Panc1 (cell line): ENCODE data around the gene ALDH3A1.

Experiments
- POLR2AphosphoS5 ChIP-seq: IDR thresholded peaks from 2 replicates; pipeline ENCODE4 v1.6.1; 2012; ENCODE audit warnings: mild to moderate bottlenecking, low read depth, low read length, moderate library complexity
- SIN3A ChIP-seq: IDR thresholded peaks from 2 replicates; pipeline ENCODE4 v1.6.1; 2012; ENCODE audit warnings: low read depth, mild to moderate bottlenecking, low read length, moderate library complexity, borderline replicate concordance; ENCODE audit not compliant: insufficient read depth
- TF ChIP-seq, protein P1 (sequence below): fragments of 450-650 bp; IDR thresholded peaks from 2 replicates; pipeline ENCODE4 v1.5.1; 2017; ENCODE audit warnings: mild to moderate bottlenecking
- TF ChIP-seq, protein P2 (sequence below), 2 experiments: IDR thresholded peaks; 2 replicates each; pipeline ENCODE4 v1.6.1; 2011 to 2012; ENCODE audit warnings: low read depth in 2 of 2, control low read depth in 1 of 2, low read length in 1 of 2, mild to moderate bottlenecking in 1 of 2, moderate library complexity in 1 of 2; ENCODE audit not compliant: insufficient read depth in 1 of 2

DNA sequence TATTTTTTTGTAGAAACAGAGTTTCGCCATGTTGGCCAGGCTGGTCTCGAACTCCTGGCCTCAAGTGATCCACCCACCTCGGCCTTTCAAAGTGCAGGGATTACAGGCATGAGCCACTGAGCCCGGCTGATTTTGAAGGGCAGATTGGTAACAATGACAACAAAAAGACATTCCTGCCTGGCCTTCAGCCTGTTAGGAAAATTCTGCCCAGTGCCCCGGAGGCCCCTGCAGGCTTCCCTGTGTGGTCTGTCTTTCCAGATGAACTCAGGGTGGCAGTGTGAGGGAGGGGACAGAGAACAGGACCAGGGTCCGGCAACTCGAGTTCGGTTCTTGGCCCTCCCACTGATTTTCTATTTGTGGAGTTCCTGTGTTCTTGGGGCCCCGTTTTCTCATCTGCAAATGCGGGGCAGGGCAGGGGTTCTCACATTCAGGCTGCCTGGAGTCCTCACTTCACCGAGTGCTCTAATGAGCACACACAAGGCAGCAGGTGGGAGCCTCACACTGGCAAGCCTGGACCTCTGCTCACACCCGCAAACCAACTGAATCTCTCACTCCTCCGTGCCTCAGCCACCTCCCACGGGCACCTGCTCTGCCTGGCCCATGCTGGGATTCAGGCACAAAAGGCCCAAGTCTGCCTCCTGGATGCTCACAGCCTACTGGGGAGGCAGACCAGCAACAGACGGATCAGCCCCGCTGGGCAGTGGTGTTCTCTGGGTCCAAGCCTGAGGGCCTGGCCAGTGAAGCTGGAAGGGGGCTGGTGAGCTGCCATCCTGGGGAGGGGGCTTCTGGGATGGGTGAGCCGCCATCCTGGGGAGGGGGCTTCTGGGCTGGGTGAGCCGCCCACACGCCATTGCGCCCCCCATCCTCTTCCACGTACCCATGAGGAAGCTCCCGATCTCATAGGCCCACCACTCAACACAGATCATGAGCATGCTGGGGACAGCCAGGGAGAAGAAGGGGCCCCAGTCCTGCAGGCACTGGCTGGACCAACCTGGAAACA is 42.0 kb downstream of the ALDH3A1 start:
- TF ChIP-seq, protein P1, sequence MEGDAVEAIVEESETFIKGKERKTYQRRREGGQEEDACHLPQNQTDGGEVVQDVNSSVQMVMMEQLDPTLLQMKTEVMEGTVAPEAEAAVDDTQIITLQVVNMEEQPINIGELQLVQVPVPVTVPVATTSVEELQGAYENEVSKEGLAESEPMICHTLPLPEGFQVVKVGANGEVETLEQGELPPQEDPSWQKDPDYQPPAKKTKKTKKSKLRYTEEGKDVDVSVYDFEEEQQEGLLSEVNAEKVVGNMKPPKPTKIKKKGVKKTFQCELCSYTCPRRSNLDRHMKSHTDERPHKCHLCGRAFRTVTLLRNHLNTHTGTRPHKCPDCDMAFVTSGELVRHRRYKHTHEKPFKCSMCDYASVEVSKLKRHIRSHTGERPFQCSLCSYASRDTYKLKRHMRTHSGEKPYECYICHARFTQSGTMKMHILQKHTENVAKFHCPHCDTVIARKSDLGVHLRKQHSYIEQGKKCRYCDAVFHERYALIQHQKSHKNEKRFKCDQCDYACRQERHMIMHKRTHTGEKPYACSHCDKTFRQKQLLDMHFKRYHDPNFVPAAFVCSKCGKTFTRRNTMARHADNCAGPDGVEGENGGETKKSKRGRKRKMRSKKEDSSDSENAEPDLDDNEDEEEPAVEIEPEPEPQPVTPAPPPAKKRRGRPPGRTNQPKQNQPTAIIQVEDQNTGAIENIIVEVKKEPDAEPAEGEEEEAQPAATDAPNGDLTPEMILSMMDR = no peak
- TF ChIP-seq, protein P2, sequence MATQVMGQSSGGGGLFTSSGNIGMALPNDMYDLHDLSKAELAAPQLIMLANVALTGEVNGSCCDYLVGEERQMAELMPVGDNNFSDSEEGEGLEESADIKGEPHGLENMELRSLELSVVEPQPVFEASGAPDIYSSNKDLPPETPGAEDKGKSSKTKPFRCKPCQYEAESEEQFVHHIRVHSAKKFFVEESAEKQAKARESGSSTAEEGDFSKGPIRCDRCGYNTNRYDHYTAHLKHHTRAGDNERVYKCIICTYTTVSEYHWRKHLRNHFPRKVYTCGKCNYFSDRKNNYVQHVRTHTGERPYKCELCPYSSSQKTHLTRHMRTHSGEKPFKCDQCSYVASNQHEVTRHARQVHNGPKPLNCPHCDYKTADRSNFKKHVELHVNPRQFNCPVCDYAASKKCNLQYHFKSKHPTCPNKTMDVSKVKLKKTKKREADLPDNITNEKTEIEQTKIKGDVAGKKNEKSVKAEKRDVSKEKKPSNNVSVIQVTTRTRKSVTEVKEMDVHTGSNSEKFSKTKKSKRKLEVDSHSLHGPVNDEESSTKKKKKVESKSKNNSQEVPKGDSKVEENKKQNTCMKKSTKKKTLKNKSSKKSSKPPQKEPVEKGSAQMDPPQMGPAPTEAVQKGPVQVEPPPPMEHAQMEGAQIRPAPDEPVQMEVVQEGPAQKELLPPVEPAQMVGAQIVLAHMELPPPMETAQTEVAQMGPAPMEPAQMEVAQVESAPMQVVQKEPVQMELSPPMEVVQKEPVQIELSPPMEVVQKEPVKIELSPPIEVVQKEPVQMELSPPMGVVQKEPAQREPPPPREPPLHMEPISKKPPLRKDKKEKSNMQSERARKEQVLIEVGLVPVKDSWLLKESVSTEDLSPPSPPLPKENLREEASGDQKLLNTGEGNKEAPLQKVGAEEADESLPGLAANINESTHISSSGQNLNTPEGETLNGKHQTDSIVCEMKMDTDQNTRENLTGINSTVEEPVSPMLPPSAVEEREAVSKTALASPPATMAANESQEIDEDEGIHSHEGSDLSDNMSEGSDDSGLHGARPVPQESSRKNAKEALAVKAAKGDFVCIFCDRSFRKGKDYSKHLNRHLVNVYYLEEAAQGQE (IDR thresholded peaks at IDR 0.05; ENCODE audit: insufficient read depth in 1 of 2, low read depth in 2 of 2, low read length in 1 of 2) = no peak
- TF ChIP-seq SIN3A = no peak
- TF ChIP-seq POLR2AphosphoS5 = no peak
